ENCODE data around the gene KRT76. TPM values are rescaled to one million over a fixed set of nuclear protein-coding genes. Genes with fewer than 3 reads are reported as not detected.

KRT76 gene
- total and polyA plus RNA-seq, 2 experiments from 2014 or later: not detected

DNA sequence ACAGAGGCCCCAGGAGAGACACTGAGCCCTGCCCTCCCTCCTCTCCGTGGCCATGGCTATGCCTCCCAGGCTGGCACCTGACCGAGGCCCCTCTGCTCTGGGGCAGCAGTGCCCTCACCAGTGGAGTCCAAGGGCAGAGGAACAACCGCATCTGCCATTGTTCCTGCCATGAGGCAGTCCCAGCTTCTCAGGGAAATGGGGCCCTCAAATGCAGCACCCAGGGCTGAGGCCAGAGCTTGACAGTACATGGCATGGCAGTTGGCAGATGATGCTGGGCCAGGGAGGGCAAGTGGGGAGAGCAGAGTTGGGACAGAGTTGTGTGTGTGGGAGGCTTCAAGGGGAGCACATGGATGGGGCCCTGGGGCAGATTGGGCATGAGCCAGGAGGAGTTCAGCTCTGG, 52.8 kb downstream of the KRT76 start:
- TF ChIP-seq POLR2AphosphoS5 (IDR thresholded peaks at IDR 0.05; ENCODE audit: low read depth) (no peak), EZH2phosphoT487 (IDR thresholded peaks at IDR 0.05; ENCODE audit: unreplicated experiment) (no peak), ZNF114 (CRISPR knock-in tag; IDR thresholded peaks at IDR 0.05) (no peak), JUNB (IDR thresholded peaks at IDR 0.05; ENCODE audit: unreplicated experiment) (no peak), EZH2 (IDR thresholded peaks at IDR 0.05; ENCODE audit: low read depth, unreplicated experiment) (no peak), NANOG (IDR thresholded peaks at IDR 0.05; ENCODE audit: borderline replicate concordance) (no peak), CREB1 (CRISPR knock-in tag; IDR thresholded peaks at IDR 0.05; ENCODE audit: low read depth) (no peak), STAT1 (IDR thresholded peaks at IDR 0.05; ENCODE audit: unreplicated experiment) (no peak), ZNF331 (CRISPR knock-in tag; IDR thresholded peaks at IDR 0.05; ENCODE audit: low read depth) (no peak)
- TF ChIP-seq, protein P1, sequence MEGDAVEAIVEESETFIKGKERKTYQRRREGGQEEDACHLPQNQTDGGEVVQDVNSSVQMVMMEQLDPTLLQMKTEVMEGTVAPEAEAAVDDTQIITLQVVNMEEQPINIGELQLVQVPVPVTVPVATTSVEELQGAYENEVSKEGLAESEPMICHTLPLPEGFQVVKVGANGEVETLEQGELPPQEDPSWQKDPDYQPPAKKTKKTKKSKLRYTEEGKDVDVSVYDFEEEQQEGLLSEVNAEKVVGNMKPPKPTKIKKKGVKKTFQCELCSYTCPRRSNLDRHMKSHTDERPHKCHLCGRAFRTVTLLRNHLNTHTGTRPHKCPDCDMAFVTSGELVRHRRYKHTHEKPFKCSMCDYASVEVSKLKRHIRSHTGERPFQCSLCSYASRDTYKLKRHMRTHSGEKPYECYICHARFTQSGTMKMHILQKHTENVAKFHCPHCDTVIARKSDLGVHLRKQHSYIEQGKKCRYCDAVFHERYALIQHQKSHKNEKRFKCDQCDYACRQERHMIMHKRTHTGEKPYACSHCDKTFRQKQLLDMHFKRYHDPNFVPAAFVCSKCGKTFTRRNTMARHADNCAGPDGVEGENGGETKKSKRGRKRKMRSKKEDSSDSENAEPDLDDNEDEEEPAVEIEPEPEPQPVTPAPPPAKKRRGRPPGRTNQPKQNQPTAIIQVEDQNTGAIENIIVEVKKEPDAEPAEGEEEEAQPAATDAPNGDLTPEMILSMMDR (conservative IDR thresholded peaks at IDR 0.05; ENCODE audit: low read depth in 2 of 2): no peak
- TF ChIP-seq, protein P2, sequence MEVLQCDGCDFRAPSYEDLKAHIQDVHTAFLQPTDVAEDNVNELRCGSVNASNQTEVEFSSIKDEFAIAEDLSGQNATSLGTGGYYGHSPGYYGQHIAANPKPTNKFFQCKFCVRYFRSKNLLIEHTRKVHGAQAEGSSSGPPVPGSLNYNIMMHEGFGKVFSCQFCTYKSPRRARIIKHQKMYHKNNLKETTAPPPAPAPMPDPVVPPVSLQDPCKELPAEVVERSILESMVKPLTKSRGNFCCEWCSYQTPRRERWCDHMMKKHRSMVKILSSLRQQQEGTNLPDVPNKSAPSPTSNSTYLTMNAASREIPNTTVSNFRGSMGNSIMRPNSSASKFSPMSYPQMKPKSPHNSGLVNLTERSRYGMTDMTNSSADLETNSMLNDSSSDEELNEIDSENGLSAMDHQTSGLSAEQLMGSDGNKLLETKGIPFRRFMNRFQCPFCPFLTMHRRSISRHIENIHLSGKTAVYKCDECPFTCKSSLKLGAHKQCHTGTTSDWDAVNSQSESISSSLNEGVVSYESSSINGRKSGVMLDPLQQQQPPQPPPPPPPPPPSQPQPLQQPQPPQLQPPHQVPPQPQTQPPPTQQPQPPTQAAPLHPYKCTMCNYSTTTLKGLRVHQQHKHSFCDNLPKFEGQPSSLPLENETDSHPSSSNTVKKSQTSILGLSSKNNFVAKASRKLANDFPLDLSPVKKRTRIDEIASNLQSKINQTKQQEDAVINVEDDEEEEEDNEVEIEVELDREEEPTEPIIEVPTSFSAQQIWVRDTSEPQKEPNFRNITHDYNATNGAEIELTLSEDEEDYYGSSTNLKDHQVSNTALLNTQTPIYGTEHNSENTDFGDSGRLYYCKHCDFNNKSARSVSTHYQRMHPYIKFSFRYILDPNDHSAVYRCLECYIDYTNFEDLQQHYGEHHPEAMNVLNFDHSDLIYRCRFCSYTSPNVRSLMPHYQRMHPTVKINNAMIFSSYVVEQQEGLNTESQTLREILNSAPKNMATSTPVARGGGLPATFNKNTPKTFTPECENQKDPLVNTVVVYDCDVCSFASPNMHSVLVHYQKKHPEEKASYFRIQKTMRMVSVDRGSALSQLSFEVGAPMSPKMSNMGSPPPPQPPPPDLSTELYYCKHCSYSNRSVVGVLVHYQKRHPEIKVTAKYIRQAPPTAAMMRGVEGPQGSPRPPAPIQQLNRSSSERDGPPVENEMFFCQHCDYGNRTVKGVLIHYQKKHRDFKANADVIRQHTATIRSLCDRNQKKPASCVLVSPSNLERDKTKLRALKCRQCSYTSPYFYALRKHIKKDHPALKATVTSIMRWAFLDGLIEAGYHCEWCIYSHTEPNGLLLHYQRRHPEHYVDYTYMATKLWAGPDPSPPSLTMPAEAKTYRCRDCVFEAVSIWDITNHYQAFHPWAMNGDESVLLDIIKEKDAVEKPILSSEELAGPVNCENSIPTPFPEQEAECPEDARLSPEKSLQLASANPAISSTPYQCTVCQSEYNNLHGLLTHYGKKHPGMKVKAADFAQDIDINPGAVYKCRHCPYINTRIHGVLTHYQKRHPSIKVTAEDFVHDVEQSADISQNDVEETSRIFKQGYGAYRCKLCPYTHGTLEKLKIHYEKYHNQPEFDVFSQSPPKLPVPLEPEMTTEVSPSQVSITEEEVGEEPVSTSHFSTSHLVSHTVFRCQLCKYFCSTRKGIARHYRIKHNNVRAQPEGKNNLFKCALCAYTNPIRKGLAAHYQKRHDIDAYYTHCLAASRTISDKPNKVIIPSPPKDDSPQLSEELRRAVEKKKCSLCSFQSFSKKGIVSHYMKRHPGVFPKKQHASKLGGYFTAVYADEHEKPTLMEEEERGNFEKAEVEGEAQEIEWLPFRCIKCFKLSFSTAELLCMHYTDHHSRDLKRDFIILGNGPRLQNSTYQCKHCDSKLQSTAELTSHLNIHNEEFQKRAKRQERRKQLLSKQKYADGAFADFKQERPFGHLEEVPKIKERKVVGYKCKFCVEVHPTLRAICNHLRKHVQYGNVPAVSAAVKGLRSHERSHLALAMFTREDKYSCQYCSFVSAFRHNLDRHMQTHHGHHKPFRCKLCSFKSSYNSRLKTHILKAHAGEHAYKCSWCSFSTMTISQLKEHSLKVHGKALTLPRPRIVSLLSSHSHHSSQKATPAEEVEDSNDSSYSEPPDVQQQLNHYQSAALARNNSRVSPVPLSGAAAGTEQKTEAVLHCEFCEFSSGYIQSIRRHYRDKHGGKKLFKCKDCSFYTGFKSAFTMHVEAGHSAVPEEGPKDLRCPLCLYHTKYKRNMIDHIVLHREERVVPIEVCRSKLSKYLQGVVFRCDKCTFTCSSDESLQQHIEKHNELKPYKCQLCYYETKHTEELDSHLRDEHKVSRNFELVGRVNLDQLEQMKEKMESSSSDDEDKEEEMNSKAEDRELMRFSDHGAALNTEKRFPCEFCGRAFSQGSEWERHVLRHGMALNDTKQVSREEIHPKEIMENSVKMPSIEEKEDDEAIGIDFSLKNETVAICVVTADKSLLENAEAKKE (CRISPR knock-in tag; IDR thresholded peaks at IDR 0.05): no peak
- TF ChIP-seq, protein P3, sequence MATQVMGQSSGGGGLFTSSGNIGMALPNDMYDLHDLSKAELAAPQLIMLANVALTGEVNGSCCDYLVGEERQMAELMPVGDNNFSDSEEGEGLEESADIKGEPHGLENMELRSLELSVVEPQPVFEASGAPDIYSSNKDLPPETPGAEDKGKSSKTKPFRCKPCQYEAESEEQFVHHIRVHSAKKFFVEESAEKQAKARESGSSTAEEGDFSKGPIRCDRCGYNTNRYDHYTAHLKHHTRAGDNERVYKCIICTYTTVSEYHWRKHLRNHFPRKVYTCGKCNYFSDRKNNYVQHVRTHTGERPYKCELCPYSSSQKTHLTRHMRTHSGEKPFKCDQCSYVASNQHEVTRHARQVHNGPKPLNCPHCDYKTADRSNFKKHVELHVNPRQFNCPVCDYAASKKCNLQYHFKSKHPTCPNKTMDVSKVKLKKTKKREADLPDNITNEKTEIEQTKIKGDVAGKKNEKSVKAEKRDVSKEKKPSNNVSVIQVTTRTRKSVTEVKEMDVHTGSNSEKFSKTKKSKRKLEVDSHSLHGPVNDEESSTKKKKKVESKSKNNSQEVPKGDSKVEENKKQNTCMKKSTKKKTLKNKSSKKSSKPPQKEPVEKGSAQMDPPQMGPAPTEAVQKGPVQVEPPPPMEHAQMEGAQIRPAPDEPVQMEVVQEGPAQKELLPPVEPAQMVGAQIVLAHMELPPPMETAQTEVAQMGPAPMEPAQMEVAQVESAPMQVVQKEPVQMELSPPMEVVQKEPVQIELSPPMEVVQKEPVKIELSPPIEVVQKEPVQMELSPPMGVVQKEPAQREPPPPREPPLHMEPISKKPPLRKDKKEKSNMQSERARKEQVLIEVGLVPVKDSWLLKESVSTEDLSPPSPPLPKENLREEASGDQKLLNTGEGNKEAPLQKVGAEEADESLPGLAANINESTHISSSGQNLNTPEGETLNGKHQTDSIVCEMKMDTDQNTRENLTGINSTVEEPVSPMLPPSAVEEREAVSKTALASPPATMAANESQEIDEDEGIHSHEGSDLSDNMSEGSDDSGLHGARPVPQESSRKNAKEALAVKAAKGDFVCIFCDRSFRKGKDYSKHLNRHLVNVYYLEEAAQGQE (IDR thresholded peaks at IDR 0.05; ENCODE audit: unreplicated experiment): no peak
- TF ChIP-seq, protein P4, sequence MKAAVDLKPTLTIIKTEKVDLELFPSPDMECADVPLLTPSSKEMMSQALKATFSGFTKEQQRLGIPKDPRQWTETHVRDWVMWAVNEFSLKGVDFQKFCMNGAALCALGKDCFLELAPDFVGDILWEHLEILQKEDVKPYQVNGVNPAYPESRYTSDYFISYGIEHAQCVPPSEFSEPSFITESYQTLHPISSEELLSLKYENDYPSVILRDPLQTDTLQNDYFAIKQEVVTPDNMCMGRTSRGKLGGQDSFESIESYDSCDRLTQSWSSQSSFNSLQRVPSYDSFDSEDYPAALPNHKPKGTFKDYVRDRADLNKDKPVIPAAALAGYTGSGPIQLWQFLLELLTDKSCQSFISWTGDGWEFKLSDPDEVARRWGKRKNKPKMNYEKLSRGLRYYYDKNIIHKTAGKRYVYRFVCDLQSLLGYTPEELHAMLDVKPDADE (IDR thresholded peaks at IDR 0.05): no peak
- no peaks in the 10 kb centered on the region for H3K27me3 Mint-ChIP-seq (ENCODE audit: insufficient read depth, low read depth, poor library complexity)
- Histone ChIP-seq H3K27me3 (ENCODE audit: insufficient read depth) (no peaks in the 10 kb centered on the region), H2AFZ (no peak overlapping the region), H3K79me2 (replicated peaks; ENCODE audit: insufficient read depth) (no peaks in the 10 kb centered on the region), H3K4me2 (no peak overlapping the region), H3K9me2 (ENCODE audit: insufficient read depth) (no peaks in the 10 kb centered on the region; the same call in none of the 2 replicates), H3K27ac (ENCODE audit: low read depth) (no peak overlapping the region), H4K20me1 (replicated peaks; ENCODE audit: insufficient read depth) (no peaks in the 10 kb centered on the region), H3K36me3 (ENCODE audit: insufficient read depth) (no peaks in the 10 kb centered on the region), H3K4me3 (no peak overlapping the region), H3K4me1 (ENCODE audit: insufficient read depth) (no peaks in the 10 kb centered on the region), H3F3A (replicated peaks; ENCODE audit: low read depth) (no peaks in the 10 kb centered on the region)
- DNase-seq (ENCODE audit: low spot score) (no peak), ATAC-seq (no peak)
- H3K36me3 Mint-ChIP-seq (ENCODE audit: low read depth): no peaks in the 10 kb centered on the region
- no peaks in the 10 kb centered on the region; the same call in 2 of the 3 replicates for H3K9me3 Mint-ChIP-seq
- no peak overlapping the region for H3K4me3 Mint-ChIP-seq
- no peaks in the 10 kb centered on the region for H3K4me1 Mint-ChIP-seq
- H3K27ac Mint-ChIP-seq: no peak overlapping the region

All from GM23338 (cell line).